Activated CD8-positive, alpha-beta T cell treated with anti-CD3 and anti-CD28 coated beads, Interleukin-2, amount 10 ng/mL, durations not matched to agents 7 days and 5 days (primary cell): ENCODE measurements around the gene ZNF496. TPM values are rescaled to one million over a fixed set of nuclear protein-coding genes. Genes with fewer than 3 reads are reported as not detected.
A peak's percentile ranks its signal among the peaks of the same experiment; 100 is the strongest.
"Not testable (repeated sequence)": the region's sequence is repeated elsewhere in the genome, so short reads cannot be mapped to it uniquely, and the experiment has no call there.

ENCODE experiments used
- ATAC-seq: fragments of 150-1000 bp; cut with Tn5 transposase; one replicate; pipeline ENCODE4 v1.10.0; 2021; ENCODE audit warnings: moderate library complexity
- CTCF ChIA-PET: fragments of 350-600 bp; sonication (Branson Sonifier 250); formaldehyde crosslinking; loops from one replicate; lab custom pipeline; 2021; ENCODE audit warnings: antibody characterized with exemption; lab: Charles Lee
- POLR2A ChIA-PET: fragments of 350-600 bp; sonication (Branson Sonifier 250); formaldehyde crosslinking; loops from one replicate; lab custom pipeline; 2021; ENCODE audit warnings: antibody characterized with exemption; lab: Charles Lee
- DNase-seq: peaks from one replicate; pipeline ENCODE4 v3.0.0-alpha.2; 2020
- H3K27ac Mint-ChIP-seq: one replicate; pipeline ENCODE4 v1.8.0; 2021; ENCODE audit warnings: mild to moderate bottlenecking, mixed read lengths
- H3K27me3 Mint-ChIP-seq: one replicate; pipeline ENCODE4 v1.8.0; 2021; ENCODE audit warnings: low read depth, mixed read lengths
- H3K36me3 Mint-ChIP-seq: one replicate; pipeline ENCODE4 v1.8.0; 2021; ENCODE audit warnings: low read depth, mixed read lengths
- H3K4me1 Mint-ChIP-seq: one replicate; pipeline ENCODE4 v1.8.0; 2021; ENCODE audit warnings: low read depth, mixed read lengths
- H3K4me3 Mint-ChIP-seq: one replicate; pipeline ENCODE4 v1.8.0; 2021; ENCODE audit warnings: mild to moderate bottlenecking, mixed read lengths
- H3K9me3 Mint-ChIP-seq: one replicate; pipeline ENCODE4 v1.8.0; 2022; ENCODE audit warnings: mixed read lengths; ENCODE audit not compliant: insufficient read depth
- total RNA-seq, 2 experiments: library from RNA; stranded (reverse); gene quantifications; one replicate each; pipeline ENCODE4 v1.2.3, GENCODE V29; 2021

The ZNF496 gene
- total RNA-seq, 2 experiments from 2014 or later, result 20.5 to 22.0 TPM

DNA sequence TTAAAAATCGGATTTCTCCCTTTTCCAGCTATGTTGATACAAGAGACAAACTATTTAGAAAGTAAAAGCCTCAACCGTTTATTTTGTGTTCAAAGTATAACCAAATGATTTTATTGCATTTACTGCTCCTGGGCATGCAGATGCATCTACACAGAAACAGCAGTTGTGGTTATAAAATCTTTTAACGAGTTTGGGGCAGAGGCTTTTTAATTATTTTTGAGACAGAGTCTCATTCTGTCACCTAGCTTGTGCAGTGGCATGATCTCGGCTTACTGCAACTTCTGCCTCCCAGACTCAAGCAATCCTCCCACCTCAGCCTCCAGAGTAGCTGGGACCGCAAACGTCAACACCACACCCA lies 33.6 kb downstream of the ZNF496 start:
- H3K4me3 Mint-ChIP-seq, result no peak overlapping the region
- peaks cover 19% of the 10 kb centered on the region for H3K36me3 Mint-ChIP-seq
- no peaks in the 10 kb centered on the region for H3K9me3 Mint-ChIP-seq
- DNase-seq, result no peak
- POLR2A ChIA-PET, result interaction anchor here (1.0 to 1.3 kb wide), 2 partner anchors 20 to 88 kb away, joined by 3 to 4 read pairs; no protein-coding TSS in a partner anchor
- H3K27ac Mint-ChIP-seq, result peak overlapping the region; percentile 65
- no peaks in the 10 kb centered on the region for H3K27me3 Mint-ChIP-seq
- H3K4me1 Mint-ChIP-seq, result peaks cover 26% of the 10 kb centered on the region
- CTCF ChIA-PET, result no interaction called here
- no peak for ATAC-seq

GRCh38 chr1:247297263-247298123 lies 34.2 kb downstream of the ZNF496 start:
- Mint-ChIP-seq H3K36me3 (peaks cover 14% of the 10 kb centered on the region), H3K4me3 (no peak overlapping the region), H3K4me1 (peaks cover 30% of the 10 kb centered on the region), H3K27ac (peak overlapping the region; percentile 65), H3K9me3 (no peaks in the 10 kb centered on the region), H3K27me3 (no peaks in the 10 kb centered on the region)
- POLR2A ChIA-PET, result interaction anchor here (1.0 to 1.3 kb wide), 2 partner anchors 21 to 87 kb away, joined by 3 to 4 read pairs; no protein-coding TSS in a partner anchor
- CTCF ChIA-PET, result no interaction called here
- peak; percentile 33 for DNase-seq
- ATAC-seq, result peak; percentile 59

DNA sequence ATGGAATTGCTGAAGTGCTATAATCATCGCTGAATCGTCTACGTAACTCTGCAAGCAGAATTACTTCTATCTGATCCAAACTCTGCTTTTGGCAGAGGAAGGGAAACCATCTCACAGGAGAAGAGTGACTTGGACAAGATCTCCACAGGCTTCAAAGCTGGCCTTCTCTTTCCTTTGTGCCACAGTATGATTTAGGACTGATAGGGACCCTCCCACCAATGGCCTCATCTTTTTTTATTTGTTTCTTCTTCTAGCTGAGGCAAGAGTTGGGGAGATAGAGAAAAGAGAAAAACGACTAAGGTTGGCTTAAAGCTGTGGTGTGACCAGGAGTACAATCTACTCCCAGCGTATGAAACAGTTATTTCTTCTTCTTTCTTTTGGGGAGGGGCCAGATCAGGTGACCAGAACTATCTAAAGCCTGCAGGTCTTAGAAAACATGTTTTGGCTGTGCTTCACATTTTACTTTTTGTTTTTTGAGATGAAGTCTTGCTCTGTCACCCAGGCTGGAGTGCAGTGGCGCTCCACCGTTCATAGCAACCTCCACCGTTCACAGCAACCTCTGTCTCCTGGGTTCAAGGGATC lies 35.0 kb downstream of the ZNF496 start:
- DNase-seq (no peak), ATAC-seq (no peak)
- Mint-ChIP-seq H3K36me3 (peaks cover 10% of the 10 kb centered on the region), H3K4me1 (peaks cover 38% of the 10 kb centered on the region), H3K27me3 (no peaks in the 10 kb centered on the region), H3K27ac (no peak overlapping the region), H3K9me3 (no peaks in the 10 kb centered on the region), H3K4me3 (no peak overlapping the region)
- POLR2A ChIA-PET, result interaction anchor here (1.3 kb wide), 1 partner anchor 86 kb away, joined by 4 read pairs; no protein-coding TSS in a partner anchor
- CTCF ChIA-PET, result no interaction called here

- peaks cover 10% of the 10 kb centered on the region for H3K36me3 Mint-ChIP-seq
- no peak for ATAC-seq
- no peaks in the 10 kb centered on the region for H3K9me3 Mint-ChIP-seq
- no peak overlapping the region for H3K4me3 Mint-ChIP-seq
- ChIA-PET CTCF (no interaction called here), POLR2A (no interaction called here)
- no peak for DNase-seq
- peaks cover 42% of the 10 kb centered on the region for H3K4me1 Mint-ChIP-seq
- H3K27me3 Mint-ChIP-seq, result no peaks in the 10 kb centered on the region
- no peak overlapping the region for H3K27ac Mint-ChIP-seq
Measured at GRCh38 chr1:247295746-247296145, 35.9 kb downstream of the ZNF496 start.

DNA sequence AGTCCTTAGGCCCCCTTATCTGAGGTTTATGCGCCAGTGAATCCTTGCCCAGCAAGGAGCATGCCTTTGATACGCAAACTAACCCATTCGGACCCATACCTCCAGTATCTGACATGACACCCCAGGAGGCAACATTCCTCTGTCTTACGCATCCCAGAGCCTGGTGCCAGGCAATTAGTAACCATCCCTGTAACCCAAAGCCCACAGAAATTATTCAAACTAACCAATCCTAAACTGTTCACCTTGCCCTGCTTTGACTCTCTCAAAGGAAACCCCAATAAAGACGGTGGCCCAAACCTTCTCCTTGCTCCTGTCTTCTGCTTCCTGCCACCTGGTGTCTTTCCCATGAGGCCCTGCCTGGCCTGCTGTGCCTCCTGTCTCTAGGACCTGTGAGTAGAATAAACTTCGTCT lies 36.4 kb downstream of the ZNF496 start:
- ATAC-seq (no peak), DNase-seq (no peak)
- Mint-ChIP-seq H3K9me3 (no peaks in the 10 kb centered on the region), H3K27ac (no peak overlapping the region), H3K4me1 (peaks cover 42% of the 10 kb centered on the region), H3K4me3 (no peak overlapping the region), H3K36me3 (peaks cover 10% of the 10 kb centered on the region), H3K27me3 (no peaks in the 10 kb centered on the region)
- ChIA-PET POLR2A (interaction anchor here (0.6 kb wide), 1 partner anchor 36 kb away, joined by 4 read pairs; no protein-coding TSS in a partner anchor), CTCF (no interaction called here)

DNA sequence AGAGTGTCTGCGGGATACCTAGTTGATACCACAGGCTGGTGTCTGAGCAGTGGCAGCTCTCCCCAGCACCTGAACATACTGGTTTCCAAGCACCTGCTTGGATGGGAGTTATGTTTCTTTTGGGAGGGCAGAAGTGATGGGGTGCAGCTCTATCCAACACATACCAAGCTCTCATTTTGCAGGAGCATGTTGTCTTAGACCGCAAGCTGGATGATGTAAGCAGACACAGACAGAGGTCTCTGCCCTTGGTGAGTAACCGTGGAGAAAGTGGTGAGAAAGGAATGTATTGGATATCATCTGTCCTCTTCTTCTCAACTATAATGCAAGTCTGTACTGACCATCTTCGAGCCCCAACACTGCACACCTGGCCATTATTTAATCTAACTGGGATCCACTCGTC lies 37.4 kb downstream of the ZNF496 start:
- no peaks in the 10 kb centered on the region for H3K27me3 Mint-ChIP-seq
- ChIA-PET POLR2A (interaction anchor here (0.6 kb wide), 1 partner anchor 37 kb away, joined by 4 read pairs; no protein-coding TSS in a partner anchor), CTCF (interaction anchor here (2.2 kb wide), 1 partner anchor 78 kb away, joined by 7 read pairs; no protein-coding TSS in a partner anchor)
- peaks cover 42% of the 10 kb centered on the region for H3K4me1 Mint-ChIP-seq
- no peak for ATAC-seq
- no peak overlapping the region for H3K27ac Mint-ChIP-seq
- no peaks in the 10 kb centered on the region for H3K9me3 Mint-ChIP-seq
- no peak for DNase-seq
- no peak overlapping the region for H3K4me3 Mint-ChIP-seq
- H3K36me3 Mint-ChIP-seq, result peaks cover 5% of the 10 kb centered on the region

DNA sequence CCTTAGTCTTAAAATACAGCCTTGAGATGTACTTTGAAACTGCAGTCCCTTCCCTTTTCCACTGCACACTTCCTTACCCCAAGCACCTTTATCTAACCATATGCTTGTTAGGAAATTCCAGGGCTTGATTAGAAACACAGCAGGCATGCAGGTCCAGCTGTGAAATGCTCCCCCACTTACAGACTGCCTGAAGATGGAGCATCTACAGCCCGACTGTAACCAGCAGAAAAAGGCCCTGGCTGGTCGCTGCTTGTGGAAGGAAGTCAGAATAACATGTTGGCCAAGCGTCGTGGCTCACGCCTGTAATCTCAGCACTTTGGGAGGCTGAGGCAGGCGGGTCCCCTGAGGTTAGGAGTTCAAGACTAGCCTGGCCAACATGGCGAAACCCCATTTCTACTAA lies 38.6 kb downstream of the ZNF496 start:
- Mint-ChIP-seq H3K9me3 (peaks cover 6% of the 10 kb centered on the region), H3K27ac (no peak overlapping the region), H3K27me3 (no peaks in the 10 kb centered on the region), H3K36me3 (peaks cover 2% of the 10 kb centered on the region), H3K4me1 (peaks cover 32% of the 10 kb centered on the region), H3K4me3 (no peak overlapping the region)
- ATAC-seq, result no peak
- DNase-seq, result no peak
- POLR2A ChIA-PET, result interaction anchor here (1.3 kb wide), 1 partner anchor 83 kb away, joined by 4 read pairs; no protein-coding TSS in a partner anchor
- CTCF ChIA-PET, result interaction anchor here (2.2 kb wide), 1 partner anchor 80 kb away, joined by 7 read pairs; no protein-coding TSS in a partner anchor

GRCh38 chr1:247291833-247292561 lies 39.7 kb downstream of the ZNF496 start:
- peak; percentile 57 for DNase-seq
- ChIA-PET POLR2A (interaction anchor here (0.6 to 1.3 kb wide), 2 partner anchors 16 to 82 kb away, joined by 4 read pairs; no protein-coding TSS in a partner anchor), CTCF (interaction anchor here (0.8 kb wide), 1 partner anchor 33 kb away, joined by 3 read pairs; no protein-coding TSS in a partner anchor)
- H3K9me3 Mint-ChIP-seq, result peaks cover 13% of the 10 kb centered on the region
- peak; percentile 84 for ATAC-seq
- H3K27me3 Mint-ChIP-seq, result no peaks in the 10 kb centered on the region
- H3K36me3 Mint-ChIP-seq, result no peaks in the 10 kb centered on the region
- H3K4me1 Mint-ChIP-seq, result peaks cover 21% of the 10 kb centered on the region
- H3K4me3 Mint-ChIP-seq, result no peak overlapping the region
- peak overlapping the region; percentile 41 for H3K27ac Mint-ChIP-seq

GRCh38 chr1:247291161-247291560 lies 40.5 kb downstream of the ZNF496 start:
- peaks cover 18% of the 10 kb centered on the region for H3K4me1 Mint-ChIP-seq
- peaks cover 13% of the 10 kb centered on the region for H3K9me3 Mint-ChIP-seq
- H3K4me3 Mint-ChIP-seq, result no peak overlapping the region
- DNase-seq (no peak), ATAC-seq (no peak)
- POLR2A ChIA-PET, result no interaction called here
- CTCF ChIA-PET, result no interaction called here
- no peaks in the 10 kb centered on the region for H3K27me3 Mint-ChIP-seq
- H3K27ac Mint-ChIP-seq, result no peak overlapping the region
- H3K36me3 Mint-ChIP-seq, result no peaks in the 10 kb centered on the region

DNA sequence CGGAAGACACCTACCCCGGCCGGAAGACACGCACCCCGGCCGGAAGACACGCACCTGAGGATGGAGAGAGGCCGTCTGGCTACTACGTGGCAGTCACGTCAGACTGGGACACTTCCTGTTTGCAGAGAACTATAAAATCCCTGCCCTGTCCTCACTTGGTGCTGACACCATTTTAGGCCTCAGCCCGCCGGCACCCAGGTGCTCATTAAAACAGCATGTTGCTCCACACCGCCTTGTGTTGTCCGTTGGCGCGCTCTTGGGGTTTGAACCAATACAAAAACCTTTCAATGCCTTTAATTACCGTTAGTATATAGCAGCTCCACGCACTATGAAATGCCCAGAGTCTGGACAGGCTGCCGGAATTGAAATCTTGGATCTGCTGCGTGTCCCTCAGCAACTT lies 41.1 kb downstream of the ZNF496 start:
- CTCF ChIA-PET, result no interaction called here
- POLR2A ChIA-PET, result no interaction called here
- Mint-ChIP-seq H3K4me3 (no peak overlapping the region), H3K9me3 (peaks cover 13% of the 10 kb centered on the region), H3K36me3 (no peaks in the 10 kb centered on the region), H3K4me1 (peaks cover 18% of the 10 kb centered on the region), H3K27ac (no peak overlapping the region), H3K27me3 (no peaks in the 10 kb centered on the region)
- DNase-seq (no peak), ATAC-seq (no peak)

DNA sequence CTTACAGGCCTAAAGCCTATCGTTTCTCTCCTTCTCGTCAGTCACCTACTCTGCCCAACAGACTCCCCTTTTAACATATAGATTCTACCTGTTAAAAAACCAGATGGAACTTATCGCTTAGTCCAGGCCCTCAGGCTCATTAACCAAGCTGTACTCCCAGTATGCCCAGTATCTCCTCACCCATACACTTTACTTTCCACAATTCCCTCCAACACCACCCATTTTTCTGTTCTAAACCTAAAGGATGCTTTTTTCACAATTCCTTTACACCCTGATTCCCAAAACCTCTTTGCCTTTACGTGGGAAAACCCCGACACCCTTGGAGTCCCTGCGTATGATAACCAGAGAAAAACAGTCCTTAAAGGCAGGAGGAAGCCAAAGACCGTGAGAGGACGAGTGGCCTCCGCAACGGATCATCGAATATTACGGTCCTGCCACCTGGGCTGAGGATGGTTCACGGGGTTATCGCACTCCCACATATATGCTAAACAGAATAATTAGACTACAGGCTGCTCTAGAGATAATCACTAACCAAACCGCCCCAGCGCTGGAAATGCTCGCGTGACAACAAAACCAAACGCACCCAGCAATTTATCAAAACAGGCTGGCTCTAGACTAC lies 42.3 kb downstream of the ZNF496 start:
- H3K27ac Mint-ChIP-seq, ATAC-seq, POLR2A ChIA-PET, H3K27me3 Mint-ChIP-seq, DNase-seq, H3K4me3 Mint-ChIP-seq, H3K36me3 Mint-ChIP-seq, CTCF ChIA-PET: not testable (repeated sequence)
- H3K9me3 Mint-ChIP-seq, result peaks cover 13% of the 10 kb centered on the region
- H3K4me1 Mint-ChIP-seq, result peaks cover 18% of the 10 kb centered on the region
